GM12892 (cell line): ENCODE results near the gene CYP17A1.

ENCODE experiments used
- POLR2A ChIP-seq: IDR thresholded peaks from 2 replicates; pipeline ENCODE4 v1.6.1; 2011; ENCODE audit warnings: low read depth, low read length, control low read depth
- POLR2AphosphoS5 ChIP-seq: IDR thresholded peaks from 2 replicates; pipeline ENCODE4 v1.6.1; 2011; ENCODE audit warnings: low read depth, low read length, control low read depth
- TAF1 ChIP-seq: IDR thresholded peaks from 2 replicates; pipeline ENCODE4 v1.6.1; 2011; ENCODE audit warnings: low read depth, mild to moderate bottlenecking, control low read depth, low read length, borderline replicate concordance

DNA sequence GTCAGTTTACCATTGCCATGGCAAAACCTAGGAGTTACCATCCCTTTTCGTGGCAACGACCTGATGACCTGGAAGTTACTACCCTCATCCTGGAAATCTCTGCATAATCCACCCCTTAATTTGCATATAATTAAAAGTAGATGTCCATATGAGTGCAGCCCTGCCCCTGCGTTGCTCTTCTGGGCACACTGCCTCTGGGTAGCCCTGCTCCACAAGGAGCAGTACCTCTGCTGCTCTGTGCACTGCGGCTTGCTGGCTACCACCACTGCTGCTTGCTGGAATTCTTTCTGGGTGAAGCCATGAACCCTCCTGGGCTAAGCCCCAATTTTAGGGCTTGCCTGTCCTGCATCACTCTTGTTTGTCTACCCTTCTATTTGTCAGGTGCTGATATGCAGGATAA is 12.5 kb downstream of the CYP17A1 start:
- TF ChIP-seq POLR2A (no peak), TAF1 (no peak), POLR2AphosphoS5 (no peak)
